Prostate gland (tissue), 2 donors: ENCODE results near the gene SLC22A1.

Experiments used
- CTCF ChIP-seq, 4 experiments: fragments of 200-600 bp in 2 of 4; fragments of 450-650 bp in 2 of 4; sonication (generic) in 2 of 4; IDR thresholded peaks; 1 replicate in 3 of 4; 2 replicates in 1 of 4; pipeline ENCODE4 v1.5.1; 2016 to 2019; ENCODE audit warnings: antibody characterized with exemption in 4 of 4, mild to moderate bottlenecking in 2 of 4, moderate library complexity in 2 of 4
- POLR2A ChIP-seq: fragments of 450-650 bp; IDR thresholded peaks from one replicate; pipeline ENCODE4 v1.6.1; 2016; ENCODE audit warnings: antibody characterized with exemption, mild to moderate bottlenecking

DNA sequence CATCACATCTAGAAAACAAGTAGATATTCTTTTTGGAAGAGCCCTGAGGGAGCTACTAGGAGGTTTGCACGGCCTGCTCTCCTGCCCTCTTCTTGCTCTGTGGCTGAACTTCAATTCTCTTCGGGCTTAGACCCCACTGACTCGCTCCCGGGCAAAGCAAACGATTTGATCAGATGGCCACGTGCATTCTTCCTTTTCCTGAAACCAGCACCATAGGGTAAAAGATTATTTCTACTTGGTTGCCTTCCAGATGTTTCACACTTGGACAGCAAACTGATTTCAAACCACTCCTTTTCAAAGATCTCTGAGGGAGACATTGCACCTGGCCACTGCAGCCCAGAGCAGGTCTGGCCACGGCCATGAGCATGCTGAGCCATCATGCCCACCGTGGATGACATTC, at the start of gene SLC22A1:
- TF ChIP-seq CTCF (IDR thresholded peaks at IDR 0.05) (no peak), POLR2A (no peak)
